Stimulated activated CD8-positive, alpha-beta memory T cell treated with anti-CD3 and anti-CD28 coated beads, Interleukin-15, amount 100 ng/mL, for 1 hour (primary cell): ENCODE results near the gene CACNB4.
"Not testable (repeated sequence)": the region's sequence is repeated elsewhere in the genome, so short reads cannot be mapped to it uniquely, and the experiment has no call there.

Source experiments
- DNase-seq: peaks from one replicate; pipeline ENCODE4 v3.0.0-alpha.2; 2020; ENCODE audit warnings: low read depth

CACNB4 gene

GRCh38 chr2:152019732-152020131, 79.1 kb downstream of the CACNB4 start:
- DNase-seq, result no peak

- DNase-seq, result no peak
Observed at GRCh38 chr2:152016181-152017120, 82.4 kb downstream of the CACNB4 start.

DNA sequence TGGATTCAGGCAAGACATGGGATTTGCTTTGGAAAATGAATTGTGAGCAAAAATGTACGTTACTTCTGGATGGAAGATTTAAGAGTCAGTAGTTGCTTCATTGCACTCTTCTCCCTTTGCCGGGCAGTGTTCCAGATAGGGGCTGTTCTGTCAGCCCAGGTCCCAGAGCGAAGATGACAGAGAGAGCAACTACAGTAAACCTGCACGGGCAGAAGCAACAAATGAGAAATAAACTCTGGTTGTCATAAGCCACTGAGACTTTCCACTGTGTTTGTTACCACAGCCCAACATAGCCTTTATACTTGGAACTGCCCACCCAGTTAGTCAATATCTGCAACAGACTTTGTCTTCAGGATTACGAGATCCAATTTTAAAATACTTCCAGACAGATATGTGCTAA, 83.3 kb downstream of the CACNB4 start:
- DNase-seq, result no peak

- DNase-seq, result no peak
Observed at GRCh38 chr2:152012697-152013096, 86.1 kb downstream of the CACNB4 start.

GRCh38 chr2:152011724-152012123, 87.1 kb downstream of the CACNB4 start:
- DNase-seq, result no peak

GRCh38 chr2:152005607-152006006, 93.2 kb downstream of the CACNB4 start:
- DNase-seq, result no peak

DNA sequence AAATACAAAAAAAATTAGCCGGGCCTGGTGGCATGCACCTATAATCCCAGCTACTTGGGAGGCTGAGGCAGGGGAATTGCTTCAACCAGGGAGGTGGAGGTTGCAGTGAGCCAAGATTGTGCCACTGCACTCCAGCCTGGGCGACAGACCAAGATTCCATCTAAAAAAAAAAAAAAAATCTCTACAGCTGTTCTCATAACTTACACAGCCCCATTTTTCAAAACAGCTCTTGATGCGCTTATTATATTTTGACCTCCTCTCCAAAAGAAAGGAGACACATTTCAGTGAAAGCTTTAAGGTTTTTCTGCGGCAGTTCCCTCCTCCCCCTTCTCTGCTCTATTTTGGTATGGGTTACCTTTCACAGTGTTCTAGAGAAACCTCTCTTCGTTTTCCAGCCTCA, 95.6 kb downstream of the CACNB4 start:
- not testable (repeated sequence) for DNase-seq

GRCh38 chr2:151999053-151999452, 99.8 kb downstream of the CACNB4 start:
- DNase-seq, result peak; percentile 3

- no peak for DNase-seq
Observed at GRCh38 chr2:151996243-151997003, 102.4 kb downstream of the CACNB4 start.

GRCh38 chr2:151995161-151995557, 103.7 kb downstream of the CACNB4 start:
- no peak for DNase-seq

- DNase-seq, result not testable (repeated sequence)
Observed at GRCh38 chr2:151994178-151994577, 104.7 kb downstream of the CACNB4 start.

- no peak for DNase-seq
Observed at GRCh38 chr2:151991010-151991409, 107.8 kb downstream of the CACNB4 start.

DNA sequence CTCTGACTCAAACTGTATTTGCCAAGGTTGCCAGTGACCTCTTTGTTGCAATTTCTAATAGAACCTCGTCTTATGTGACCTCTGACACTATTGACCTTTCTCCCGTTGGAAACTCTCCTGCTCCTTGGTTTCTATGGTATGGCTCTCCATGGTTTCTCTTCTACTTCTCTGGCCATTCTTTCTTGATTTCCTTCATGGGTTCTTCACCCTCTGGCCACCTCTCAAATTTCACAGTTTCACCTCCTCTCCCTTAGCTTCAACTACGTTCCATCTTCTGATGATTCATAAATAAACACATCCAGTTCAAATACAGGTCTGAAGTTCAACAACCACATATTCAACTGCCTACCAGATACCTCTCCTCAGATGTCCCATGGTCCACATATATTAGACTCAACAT, 109.5 kb downstream of the CACNB4 start:
- DNase-seq, result no peak

DNA sequence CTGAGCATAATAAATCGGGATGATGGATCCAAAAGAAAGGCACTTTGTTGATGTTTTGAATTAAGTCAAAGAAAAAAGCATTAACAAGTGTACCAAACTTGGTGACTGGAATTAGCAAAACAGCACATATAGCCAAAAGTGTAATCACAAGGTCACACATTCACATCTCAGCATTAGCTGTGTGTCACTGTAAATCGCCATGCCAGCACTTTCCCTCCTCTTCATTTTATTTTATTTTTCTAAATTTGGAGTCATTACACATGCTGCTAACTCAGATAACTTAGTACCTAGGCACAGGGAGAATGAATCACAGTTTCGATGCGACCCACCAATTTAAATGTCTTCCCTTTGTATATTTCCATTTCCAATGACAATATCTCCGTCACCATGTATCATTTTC, 111.4 kb downstream of the CACNB4 start:
- no peak for DNase-seq

DNA sequence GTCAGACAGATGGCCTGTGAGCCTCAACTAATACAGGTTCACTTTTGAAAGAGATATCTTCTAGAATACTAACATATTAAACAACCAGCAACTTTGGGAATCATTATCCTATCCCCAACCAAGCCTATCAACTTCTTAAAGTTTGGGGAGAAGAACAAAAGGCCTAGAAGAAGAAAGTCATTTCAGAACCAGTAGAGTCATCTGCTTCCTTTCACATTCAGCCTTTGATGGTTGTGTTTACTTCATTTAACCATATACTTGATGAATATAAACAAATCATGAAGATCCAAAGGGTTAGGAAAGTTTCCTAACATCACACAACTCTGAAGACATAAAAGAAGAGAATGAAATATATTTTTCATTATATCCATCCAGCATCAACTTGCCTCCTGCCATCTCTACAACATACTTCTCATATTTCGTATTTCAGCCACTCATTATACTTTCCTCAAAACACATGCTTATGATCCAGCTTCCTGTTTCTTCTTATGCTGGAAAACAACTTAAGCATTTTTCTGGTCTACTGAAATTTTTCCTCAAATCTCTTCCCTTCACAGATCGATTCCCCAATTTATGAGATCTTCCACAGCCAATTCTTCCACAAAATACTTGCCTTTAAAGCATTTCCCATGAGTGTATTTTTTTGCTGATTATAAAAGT, 114.3 kb downstream of the CACNB4 start:
- no peak for DNase-seq

DNA sequence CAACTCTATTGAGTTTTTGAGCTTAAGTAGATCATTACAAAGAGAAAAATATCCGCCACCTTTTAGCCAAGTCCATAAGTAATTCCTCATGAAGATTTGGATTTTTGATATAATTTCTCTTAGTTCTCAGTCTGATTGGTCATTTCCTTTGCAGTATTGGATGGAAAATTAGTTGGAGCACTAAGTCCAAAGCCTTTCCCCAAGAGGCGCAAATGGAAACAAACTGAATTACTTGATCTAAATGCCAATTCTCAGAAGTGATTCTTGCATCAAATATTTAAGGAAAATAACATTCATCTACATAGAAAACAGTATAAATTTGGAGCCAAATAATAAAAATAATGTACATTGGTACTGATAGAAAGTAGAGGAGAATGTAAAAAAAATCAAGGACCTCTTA, 115.6 kb downstream of the CACNB4 start:
- no peak for DNase-seq

DNA sequence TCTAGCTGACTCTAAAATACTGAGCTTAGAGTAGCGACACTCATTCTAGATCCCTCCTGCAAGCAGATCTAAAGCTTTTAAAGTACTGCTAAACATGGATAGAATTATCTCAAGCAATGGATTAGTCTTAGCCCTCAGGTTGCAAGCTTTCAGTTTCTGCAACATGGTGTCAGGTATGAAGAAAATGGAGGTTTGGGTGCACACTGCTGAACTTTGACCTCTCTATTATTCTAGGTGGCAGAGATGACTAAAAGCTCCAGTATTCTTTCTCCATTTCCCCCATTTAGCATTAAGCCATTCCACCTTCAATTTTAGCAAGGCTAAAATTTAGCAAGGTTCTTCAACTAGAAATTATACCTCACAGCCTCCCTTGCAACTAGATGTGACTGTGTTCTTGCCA, 117.0 kb downstream of the CACNB4 start:
- DNase-seq, result no peak

GRCh38 chr2:151979694-151980093, 119.2 kb downstream of the CACNB4 start:
- no peak for DNase-seq

DNA sequence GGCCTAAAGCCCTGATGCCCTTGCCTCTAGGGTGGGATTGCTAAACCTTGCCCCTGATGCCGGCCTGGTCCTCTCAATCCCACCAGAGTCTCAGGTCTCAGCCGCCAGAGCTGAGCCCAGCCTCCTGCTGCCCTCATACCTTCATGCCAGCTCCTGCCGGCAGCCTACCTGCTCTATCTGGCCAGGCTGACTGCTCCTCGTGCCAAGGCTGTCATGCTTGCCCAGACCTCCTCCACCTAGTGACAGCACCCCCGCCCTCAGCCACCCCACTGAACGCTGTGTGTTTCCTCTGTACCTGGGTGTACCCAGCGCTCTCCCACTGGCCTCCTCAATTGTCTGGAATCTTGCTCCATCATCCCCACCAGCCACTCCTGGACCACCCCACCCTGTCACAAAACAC, 120.1 kb downstream of the CACNB4 start:
- DNase-seq, result no peak

- DNase-seq, result no peak
Observed at GRCh38 chr2:151977631-151978030, 121.2 kb downstream of the CACNB4 start.

DNA sequence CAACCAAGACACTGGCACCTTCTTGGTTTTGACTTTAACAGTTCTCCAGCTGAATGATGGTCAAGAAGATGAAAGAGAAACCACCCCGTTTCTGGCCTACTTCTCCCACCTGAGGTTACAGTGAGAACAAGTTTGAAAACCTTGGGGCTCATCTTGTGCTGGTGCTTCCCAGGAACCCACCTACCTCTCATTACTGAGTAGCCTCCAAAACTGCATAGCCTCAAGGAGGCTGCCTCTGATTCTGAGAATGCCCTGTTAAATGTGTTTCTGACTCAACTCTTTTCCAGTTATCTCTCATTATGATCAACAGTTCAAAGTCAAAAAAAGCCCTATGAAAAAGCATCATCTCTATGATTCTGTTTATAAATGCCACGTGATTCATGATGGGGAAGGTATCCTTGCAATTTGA, 121.9 kb downstream of the CACNB4 start:
- DNase-seq, result no peak
